Liver (tissue), 9 donors: ENCODE data around the gene OR2Y1. TPM values are rescaled to one million over a fixed set of nuclear protein-coding genes. Genes with fewer than 3 reads are reported as not detected.
A peak's percentile ranks its signal among the peaks of the same experiment; 100 is the strongest.

Experiments
- DNase-seq: peaks from one replicate; pipeline ENCODE4 v3.0.0-alpha.2; 2017; ENCODE audit warnings: low spot score
- H3K27ac ChIP-seq, 2 donors: one replicate each; pipeline ENCODE4 v1.7.0; 2013; ENCODE audit warnings: inconsistent platforms in 2 of 2, low read length in 2 of 2, control low read depth in 1 of 2, low read depth in 1 of 2, mild to moderate bottlenecking in 1 of 2
- H3K27me3 ChIP-seq, 4 donors: one replicate each; pipeline versions ENCODE4 v1.6.1 to v1.7.0; 2013; ENCODE audit warnings: low read length in 3 of 4, inconsistent platforms in 1 of 4, mild to moderate bottlenecking in 1 of 4, moderate library complexity in 1 of 4; ENCODE audit not compliant: control insufficient read depth in 4 of 4, insufficient read depth in 4 of 4
- H3K36me3 ChIP-seq, 4 donors: one replicate each; pipeline versions ENCODE4 v1.6.1 to v1.7.0; 2013; ENCODE audit warnings: low read length in 3 of 4, mild to moderate bottlenecking in 3 of 4, low read depth in 1 of 4, moderate library complexity in 1 of 4; ENCODE audit not compliant: control insufficient read depth in 4 of 4, insufficient read depth in 3 of 4
- H3K4me1 ChIP-seq, 4 donors: one replicate each; pipeline versions ENCODE4 v1.6.1 to v1.7.0; 2013; ENCODE audit warnings: low read length in 3 of 4, mild to moderate bottlenecking in 3 of 4, moderate library complexity in 1 of 4; ENCODE audit not compliant: control insufficient read depth in 4 of 4, insufficient read depth in 4 of 4
- H3K4me3 ChIP-seq, 3 donors: one replicate each; pipeline versions ENCODE4 v1.6.1 to v1.7.0; 2013; ENCODE audit warnings: low read length in 3 of 3, control low read depth in 1 of 3, low read depth in 1 of 3, mild to moderate bottlenecking in 1 of 3
- H3K9ac ChIP-seq, 2 donors: one replicate each; pipeline ENCODE4 v1.7.0; 2013; ENCODE audit warnings: low read length in 2 of 2, mild to moderate bottlenecking in 2 of 2, moderate library complexity in 2 of 2, control low read depth in 1 of 2, low read depth in 1 of 2
- H3K9me3 ChIP-seq, 4 donors: one replicate each; pipeline versions ENCODE4 v1.6.1 to v1.7.0; 2013; ENCODE audit warnings: low read length in 3 of 4; ENCODE audit not compliant: control insufficient read depth in 4 of 4
- CTCF ChIP-seq: fragments of 150-350 bp; IDR thresholded peaks from 2 replicates; pipeline ENCODE4 v1.5.1; 2017; ENCODE audit warnings: improper control_type of control experiment, low read depth, low read length; ENCODE audit not compliant: missing input control
- EGR1 ChIP-seq, 2 donors: IDR thresholded peaks; 2 replicates each; pipeline ENCODE4 v1.6.1; 2016 to 2018; ENCODE audit warnings: antibody characterized with exemption in 2 of 2, low read depth in 2 of 2
- FOXA1 ChIP-seq: IDR thresholded peaks from 2 replicates; pipeline ENCODE4 v1.6.1; 2016; ENCODE audit warnings: antibody characterized with exemption
- FOXA2 ChIP-seq: IDR thresholded peaks from 2 replicates; pipeline ENCODE4 v1.6.1; 2016; ENCODE audit warnings: antibody characterized with exemption
- GABPA ChIP-seq, 2 donors: IDR thresholded peaks in 1 of 2; conservative IDR thresholded peaks in 1 of 2; 2 replicates each; pipeline ENCODE4 v1.6.1; 2016; ENCODE audit warnings: antibody characterized with exemption in 2 of 2, mild to moderate bottlenecking in 1 of 2, moderate library complexity in 1 of 2
- HNF4A ChIP-seq, 2 donors: conservative IDR thresholded peaks; 2 replicates each; pipeline ENCODE4 v1.6.1; 2016; ENCODE audit warnings: antibody characterized with exemption in 2 of 2, mild to moderate bottlenecking in 2 of 2
- HNF4G ChIP-seq: IDR thresholded peaks from 2 replicates; pipeline ENCODE4 v1.6.1; 2016; ENCODE audit warnings: antibody characterized with exemption
- MAX ChIP-seq: IDR thresholded peaks from 2 replicates; pipeline ENCODE4 v1.6.1; 2016; ENCODE audit warnings: antibody characterized with exemption
- NR2F2 ChIP-seq: IDR thresholded peaks from 2 replicates; pipeline ENCODE4 v1.6.1; 2016; ENCODE audit warnings: antibody characterized with exemption
- RAD21 ChIP-seq, 2 donors: IDR thresholded peaks; 2 replicates each; pipeline ENCODE4 v1.6.1; 2016; ENCODE audit warnings: antibody characterized with exemption in 2 of 2, mild to moderate bottlenecking in 2 of 2
- REST ChIP-seq: IDR thresholded peaks from 2 replicates; pipeline ENCODE4 v1.6.1; 2016; ENCODE audit warnings: antibody characterized with exemption, mild to moderate bottlenecking
- RXRA ChIP-seq, 2 donors: IDR thresholded peaks; 2 replicates each; pipeline ENCODE4 v1.6.1; 2017 to 2018; ENCODE audit warnings: antibody characterized with exemption in 2 of 2, mild to moderate bottlenecking in 1 of 2
- SP1 ChIP-seq: IDR thresholded peaks from 2 replicates; pipeline ENCODE4 v1.6.1; 2018; ENCODE audit warnings: antibody characterized with exemption, mild to moderate bottlenecking
- TAF1 ChIP-seq: conservative IDR thresholded peaks from 2 replicates; pipeline ENCODE4 v1.6.1; 2016; ENCODE audit warnings: antibody characterized with exemption, mild to moderate bottlenecking
- ZBTB33 ChIP-seq: IDR thresholded peaks from 2 replicates; pipeline ENCODE4 v1.6.1; 2016; ENCODE audit warnings: antibody characterized with exemption
- WGBS: extraction: QIAGEN DNeasy Blood & Tissue Kit; methylation state at CpG from one replicate; pipeline ENCODE4 v1.1.7; 2013; 5-methylcytosine and 5-hydroxymethylcytosine counted together
- polyA plus RNA-seq, 2 donors: library from polyadenylated mRNA; stranded (reverse) in 1 of 2; unstranded in 1 of 2; fragments of 200-250 nt in 1 of 2; fragments of >200 nt in 1 of 2; fragmentation: Nextera tagmentation in 1 of 2; extraction: Ambion mirVana in 1 of 2; gene quantifications; one replicate each; pipeline versions ENCODE4 v1.2.1 to v1.2.3, GENCODE V29; 2013 to 2015
- total RNA-seq, 2 donors: library from RNA; depleted of rRNA; stranded (reverse); fragments of >200 nt; gene quantifications; one replicate each; pipeline ENCODE4 v1.2.3, GENCODE V29; 2014
- donor health status: healthy.
- donor health status: healthy.
- donor health status: healthy.
- donor health status: healthy.
- donor health status: healthy.

Gene OR2Y1
- total and polyA plus RNA-seq, 4 donors: not detected

- H3K9ac ChIP-seq: no peak overlapping the region
Observed at GRCh38 chr5:180785794-180786221, 46.0 kb upstream of the OR2Y1 start.

More at GRCh38 chr5:180785794-180786221, 46.0 kb upstream of the OR2Y1 start:
- no peaks in the 10 kb centered on the region for H3K9me3 ChIP-seq
- peak overlapping the region; percentile 29 to 45 for H3K27ac ChIP-seq
- WGBS: 44% methylated on average over 5 of the region's 5 CpGs
- no peak overlapping the region for H3K4me3 ChIP-seq
- H3K36me3 ChIP-seq: peaks cover 6 to 10% (median 7%) of the 10 kb centered on the region in 4 donors
- no peak for DNase-seq
- no peaks in the 10 kb centered on the region for H3K27me3 ChIP-seq
- peaks cover 0 to 8% (median 2%) of the 10 kb centered on the region in 4 donors for H3K4me1 ChIP-seq
- no peak for TF ChIP-seq CTCF
- TF ChIP-seq HNF4G: no peak
- TF ChIP-seq MAX: no peak
- no peak for TF ChIP-seq REST
- no peak for TF ChIP-seq RXRA (IDR thresholded peaks at IDR 0.05)
- no peak for TF ChIP-seq ZBTB33
- TF ChIP-seq FOXA2: no peak
- no peak for TF ChIP-seq GABPA (IDR thresholded peaks at IDR 0.05 in 1 of 2, conservative IDR thresholded peaks at IDR 0.05 in 1 of 2)
- TF ChIP-seq NR2F2: no peak
- TF ChIP-seq FOXA1: no peak
- no peak for TF ChIP-seq SP1
- no peak for TF ChIP-seq EGR1 (IDR thresholded peaks at IDR 0.05; ENCODE audit: low read depth in 2 of 2)
- TF ChIP-seq RAD21 (IDR thresholded peaks at IDR 0.05): no peak
- no peak for TF ChIP-seq HNF4A (conservative IDR thresholded peaks at IDR 0.05)
- no peak for TF ChIP-seq TAF1
